ENCODE results near the gene STAM2. TPM values are rescaled to one million over a fixed set of nuclear protein-coding genes. Genes with fewer than 3 reads are reported as not detected.

Gene STAM2
- total and polyA plus RNA-seq, 2 donors (not counting 3 experiments of a cell fraction or from before 2014, with no cell fraction given): 10.1 to 27.5 TPM

- TF ChIP-seq POLR2A (IDR thresholded peaks at IDR 0.05; ENCODE audit: low read depth, low read length) (no peak), GATA2 (IDR thresholded peaks at IDR 0.05; ENCODE audit: insufficient read depth, insufficient read length, low read depth, low read length) (no peak)
- TF ChIP-seq, protein P1, sequence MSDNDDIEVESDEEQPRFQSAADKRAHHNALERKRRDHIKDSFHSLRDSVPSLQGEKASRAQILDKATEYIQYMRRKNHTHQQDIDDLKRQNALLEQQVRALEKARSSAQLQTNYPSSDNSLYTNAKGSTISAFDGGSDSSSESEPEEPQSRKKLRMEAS (IDR thresholded peaks at IDR 0.05; ENCODE audit: insufficient read depth, insufficient read length): no peak
- no peak for DNase-seq (ENCODE audit: low read depth, low spot score)
- dilution Hi-C loops (cut with MboI; ENCODE audit: extremely low pct_ligation_motif_present, low sequenced_read_pairs): no loop called here
- Histone ChIP-seq H3K9ac (replicated peaks; ENCODE audit: extremely low read depth, insufficient read depth, low read length) (no peak overlapping the region), H3K27me3 (ENCODE audit: control insufficient read depth in 2 of 2, insufficient read depth in 2 of 2, low read length in 2 of 2) (peaks cover 5 to 15% of the 10 kb centered on the region in 2 experiments), H3K36me3 (ENCODE audit: control insufficient read depth in 2 of 2, extremely low read depth in 1 of 2, insufficient read depth in 2 of 2, low read length in 2 of 2) (no peaks in the 10 kb centered on the region), H3K27ac (ENCODE audit: insufficient read depth, low read depth, low read length) (no peak overlapping the region), H3K4me2 (ENCODE audit: insufficient read depth, low read length) (no peak overlapping the region), H3K9me1 (replicated peaks; ENCODE audit: control insufficient read depth, extremely low read depth, insufficient read depth, low read length) (no peaks in the 10 kb centered on the region), H3K79me2 (ENCODE audit: control insufficient read depth, insufficient read depth, low read length) (no peaks in the 10 kb centered on the region), H2AFZ (ENCODE audit: low read depth, low read length) (no peak overlapping the region), H4K20me1 (replicated peaks; ENCODE audit: control insufficient read depth, extremely low read depth, insufficient read depth, low read length) (no peaks in the 10 kb centered on the region), H3K4me3 (replicated peaks in 1 of 3; ENCODE audit: insufficient read depth in 1 of 3, low read depth in 1 of 3, low read length in 3 of 3) (no peak overlapping the region), H3K4me1 (ENCODE audit: control insufficient read depth, extremely low read depth, insufficient read depth, low read length) (no peaks in the 10 kb centered on the region), H3K9me3 (replicated peaks; ENCODE audit: control insufficient read depth, insufficient read depth, low read length) (no peaks in the 10 kb centered on the region)
- BruUV-seq (replicated peaks): no TSS peak
- intact Hi-C loops (cut with micrococcal nuclease): no loop called here
- FAIRE-seq: no peak
- POLR2A ChIA-PET: interaction anchor here (0.9 kb wide), 1 partner anchor 20 kb away, joined by 3 read pairs; no protein-coding TSS in a partner anchor
- CTCF ChIA-PET: interaction anchor here (0.6 to 1.2 kb wide), 2 partner anchors 9 to 21 kb away, joined by 3 read pairs; no protein-coding TSS in a partner anchor
These were observed 89.3 kb downstream of the STAM2 start for GRCh38 chr2:152086231-152086630.

DNA sequence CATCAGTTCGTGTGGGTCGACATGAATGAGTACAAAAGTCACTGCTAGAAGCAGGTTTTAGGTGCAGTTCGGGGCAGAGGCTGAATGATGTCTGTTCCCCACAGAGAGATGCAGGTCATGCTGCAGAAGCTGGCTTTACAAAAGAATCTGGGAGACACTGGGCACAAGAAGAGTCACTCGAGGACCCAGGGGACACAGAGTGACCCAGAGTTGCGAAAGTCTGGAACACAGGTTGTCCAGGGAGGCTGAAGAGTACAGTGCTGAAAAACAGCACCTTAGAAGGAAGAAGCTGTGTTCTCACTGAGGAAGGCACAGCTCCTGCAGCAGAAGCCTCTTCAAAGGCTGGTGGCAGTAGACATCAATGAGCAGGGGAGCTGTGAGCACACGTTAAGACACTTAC is 91.5 kb downstream of the STAM2 start:
- dilution Hi-C loops (cut with MboI; ENCODE audit: extremely low pct_ligation_motif_present, low sequenced_read_pairs): no loop called here
- FAIRE-seq: no peak
- no peaks in the 10 kb centered on the region for H3K79me2 ChIP-seq (ENCODE audit: control insufficient read depth, insufficient read depth, low read length)
- intact Hi-C loops (cut with micrococcal nuclease): no loop called here
- H3K4me1 ChIP-seq (ENCODE audit: control insufficient read depth, extremely low read depth, insufficient read depth, low read length): no peaks in the 10 kb centered on the region
- H3K27me3 ChIP-seq (ENCODE audit: control insufficient read depth in 2 of 2, insufficient read depth in 2 of 2, low read length in 2 of 2): peaks cover 1 to 11% of the 10 kb centered on the region in 2 experiments
- TF ChIP-seq, protein P2, sequence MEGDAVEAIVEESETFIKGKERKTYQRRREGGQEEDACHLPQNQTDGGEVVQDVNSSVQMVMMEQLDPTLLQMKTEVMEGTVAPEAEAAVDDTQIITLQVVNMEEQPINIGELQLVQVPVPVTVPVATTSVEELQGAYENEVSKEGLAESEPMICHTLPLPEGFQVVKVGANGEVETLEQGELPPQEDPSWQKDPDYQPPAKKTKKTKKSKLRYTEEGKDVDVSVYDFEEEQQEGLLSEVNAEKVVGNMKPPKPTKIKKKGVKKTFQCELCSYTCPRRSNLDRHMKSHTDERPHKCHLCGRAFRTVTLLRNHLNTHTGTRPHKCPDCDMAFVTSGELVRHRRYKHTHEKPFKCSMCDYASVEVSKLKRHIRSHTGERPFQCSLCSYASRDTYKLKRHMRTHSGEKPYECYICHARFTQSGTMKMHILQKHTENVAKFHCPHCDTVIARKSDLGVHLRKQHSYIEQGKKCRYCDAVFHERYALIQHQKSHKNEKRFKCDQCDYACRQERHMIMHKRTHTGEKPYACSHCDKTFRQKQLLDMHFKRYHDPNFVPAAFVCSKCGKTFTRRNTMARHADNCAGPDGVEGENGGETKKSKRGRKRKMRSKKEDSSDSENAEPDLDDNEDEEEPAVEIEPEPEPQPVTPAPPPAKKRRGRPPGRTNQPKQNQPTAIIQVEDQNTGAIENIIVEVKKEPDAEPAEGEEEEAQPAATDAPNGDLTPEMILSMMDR (IDR thresholded peaks at IDR 0.05; ENCODE audit: extremely low read depth in 1 of 2, insufficient read depth in 1 of 2, low read depth in 1 of 2, low read length in 2 of 2): no peak
- no peak for TF ChIP-seq POLR2AphosphoS5 (IDR thresholded peaks at IDR 0.05; ENCODE audit: insufficient read depth, low read depth, low read length)
- no peak for TF ChIP-seq EZH2 (IDR thresholded peaks at IDR 0.05; ENCODE audit: borderline replicate concordance, low read depth, low read length, severe bottlenecking)
- TF ChIP-seq GATA2 (IDR thresholded peaks at IDR 0.05; ENCODE audit: insufficient read depth, insufficient read length, low read depth, low read length): no peak
- no peak for TF ChIP-seq FOS (IDR thresholded peaks at IDR 0.05; ENCODE audit: borderline replicate concordance, insufficient read depth, low read length)
- no peak for TF ChIP-seq POLR2A (IDR thresholded peaks at IDR 0.05; ENCODE audit: low read depth, low read length)
- no peak for TF ChIP-seq MYC (IDR thresholded peaks at IDR 0.05; ENCODE audit: low read depth, low read length)
- no peak for TF ChIP-seq JUN (IDR thresholded peaks at IDR 0.05; ENCODE audit: borderline replicate concordance, insufficient read depth, insufficient read length, low read depth)
- TF ChIP-seq, protein P1 (IDR thresholded peaks at IDR 0.05; ENCODE audit: insufficient read depth, insufficient read length): no peak
- no peaks in the 10 kb centered on the region for H3K9me1 ChIP-seq (replicated peaks; ENCODE audit: control insufficient read depth, extremely low read depth, insufficient read depth, low read length)
- H3K9ac ChIP-seq (replicated peaks; ENCODE audit: extremely low read depth, insufficient read depth, low read length): no peak overlapping the region
- DNase-seq (ENCODE audit: low read depth, low spot score): no peak
- ChIA-PET CTCF (interaction anchor here (1.0 kb wide), 2 partner anchors 11 to 47 kb away, joined by 3 read pairs; no protein-coding TSS in a partner anchor), POLR2A (no interaction called here)
- no peak overlapping the region for H3K4me3 ChIP-seq (replicated peaks in 1 of 3; ENCODE audit: insufficient read depth in 1 of 3, low read depth in 1 of 3, low read length in 3 of 3)
- no peaks in the 10 kb centered on the region for H3K36me3 ChIP-seq (ENCODE audit: control insufficient read depth in 2 of 2, extremely low read depth in 1 of 2, insufficient read depth in 2 of 2, low read length in 2 of 2)
- no peaks in the 10 kb centered on the region for H3K9me3 ChIP-seq (replicated peaks; ENCODE audit: control insufficient read depth, insufficient read depth, low read length)
- H3K27ac ChIP-seq (ENCODE audit: insufficient read depth, low read depth, low read length): no peak overlapping the region
- no peaks in the 10 kb centered on the region for H4K20me1 ChIP-seq (replicated peaks; ENCODE audit: control insufficient read depth, extremely low read depth, insufficient read depth, low read length)
- no peak overlapping the region for H2AFZ ChIP-seq (ENCODE audit: low read depth, low read length)
- no TSS peak for BruUV-seq (replicated peaks)
- no peak overlapping the region for H3K4me2 ChIP-seq (ENCODE audit: insufficient read depth, low read length)

All from endothelial cell of umbilical vein (primary cell).